HEK293 (cell line): ENCODE measurements around the gene PNPLA2.

Source experiments
- CTCF ChIA-PET: fragments of 350-600 bp; formaldehyde crosslinking; extraction: SDS; loops from one replicate; lab custom pipeline; 2021; ENCODE audit warnings: antibody characterized with exemption; lab: Yijun Ruan, JAX
- POLR2A ChIA-PET: fragments of 300-600 bp; formaldehyde crosslinking; extraction: SDS; loops from one replicate; lab custom pipeline; 2020; ENCODE audit warnings: antibody characterized with exemption, inconsistent platforms; lab: Yijun Ruan, JAX
- H3K27ac ChIP-seq: fragments of 200-500 bp; sonication (Bioruptor generic); 2 replicates; pipeline ENCODE4 v1.5.1; 2014; ENCODE audit warnings: low read depth, low read length, control low read depth, inconsistent platforms; ENCODE audit errors: extremely low read depth
- H3K36me3 ChIP-seq, 2 experiments: fragments of 200-500 bp in 1 of 2; sonication (Bioruptor generic) in 1 of 2; 1 replicate in 1 of 2; 2 replicates in 1 of 2; pipeline ENCODE4 v1.5.1; 2014 to 2017; ENCODE audit warnings: inconsistent platforms in 2 of 2, low read length in 2 of 2; ENCODE audit not compliant: control insufficient read depth in 2 of 2, insufficient read depth in 1 of 2
- H3K4me1 ChIP-seq: fragments of 200-500 bp; sonication (Bioruptor generic); 2 replicates; pipeline ENCODE4 v1.5.1; 2014; ENCODE audit warnings: mild to moderate bottlenecking, low read length, inconsistent platforms; ENCODE audit not compliant: control insufficient read depth, insufficient read depth
- H3K4me3 ChIP-seq: 2 replicates; pipeline ENCODE4 v1.5.1; 2011; ENCODE audit warnings: low read depth, mild to moderate bottlenecking, control low read depth, low read length, moderate library complexity
- H3K9me3 ChIP-seq: fragments of 200-500 bp; sonication (Bioruptor generic); 2 replicates; pipeline ENCODE4 v1.5.1; 2014; ENCODE audit warnings: low read depth, low read length, inconsistent platforms; ENCODE audit not compliant: control insufficient read depth, insufficient read depth
- EGR2 ChIP-seq: fragments of 450-650 bp; formaldehyde crosslinking; IDR thresholded peaks from 2 replicates; pipeline ENCODE4 v1.5.1; 2016; ENCODE audit warnings: low read depth, missing biosample characterization, missing genetic modification characterization
- GLI2 ChIP-seq: fragments of 450-650 bp; formaldehyde crosslinking; IDR thresholded peaks from 2 replicates; pipeline ENCODE4; 2017; ENCODE audit warnings: missing biosample characterization, missing genetic modification characterization, low read depth, borderline replicate concordance
- GLIS1 ChIP-seq: fragments of 450-650 bp; formaldehyde crosslinking; IDR thresholded peaks from 2 replicates; pipeline ENCODE4 v1.5.1; 2016; ENCODE audit warnings: missing biosample characterization, missing genetic modification characterization
- GLIS2 ChIP-seq: fragments of 450-650 bp; formaldehyde crosslinking; IDR thresholded peaks from 2 replicates; pipeline ENCODE4 v1.5.1; 2016; ENCODE audit warnings: missing biosample characterization, missing genetic modification characterization
- KLF1 ChIP-seq: fragments of 450-650 bp; formaldehyde crosslinking; IDR thresholded peaks from 2 replicates; pipeline ENCODE4 v1.5.1; 2016; ENCODE audit warnings: missing biosample characterization, missing genetic modification characterization
- KLF7 ChIP-seq: fragments of 450-650 bp; formaldehyde crosslinking; IDR thresholded peaks from 2 replicates; pipeline ENCODE4 v1.5.1; 2016; ENCODE audit warnings: missing biosample characterization, missing genetic modification characterization, borderline replicate concordance
- KLF8 ChIP-seq: fragments of 450-650 bp; formaldehyde crosslinking; IDR thresholded peaks from 2 replicates; pipeline ENCODE4 v1.5.1; 2016; ENCODE audit warnings: missing biosample characterization, missing genetic modification characterization
- SCRT2 ChIP-seq: fragments of 450-650 bp; formaldehyde crosslinking; IDR thresholded peaks from 2 replicates; pipeline ENCODE4 v1.5.1; 2016; ENCODE audit warnings: missing biosample characterization, missing genetic modification characterization
- ZBTB6 ChIP-seq: fragments of 450-650 bp; formaldehyde crosslinking; IDR thresholded peaks from 2 replicates; pipeline ENCODE4 v1.5.1; 2017; ENCODE audit warnings: missing biosample characterization, missing genetic modification characterization
- ZFHX2 ChIP-seq: fragments of 450-650 bp; formaldehyde crosslinking; conservative IDR thresholded peaks from 2 replicates; pipeline ENCODE4 v1.5.1; 2016; ENCODE audit warnings: missing biosample characterization, missing genetic modification characterization
- ZFP3 ChIP-seq: fragments of 450-650 bp; formaldehyde crosslinking; IDR thresholded peaks from 2 replicates; pipeline ENCODE4 v1.5.1; 2016; ENCODE audit warnings: low read depth, missing biosample characterization, missing genetic modification characterization
- ZIC2 ChIP-seq: fragments of 450-650 bp; formaldehyde crosslinking; IDR thresholded peaks from 2 replicates; pipeline ENCODE4 v1.5.1; 2016; ENCODE audit warnings: missing biosample characterization, missing genetic modification characterization
- ZNF10 ChIP-seq: fragments of 450-650 bp; formaldehyde crosslinking; IDR thresholded peaks from 2 replicates; pipeline ENCODE4 v1.5.1; 2017; ENCODE audit warnings: missing biosample characterization, missing genetic modification characterization
- ZNF292 ChIP-seq: fragments of 450-650 bp; formaldehyde crosslinking; IDR thresholded peaks from 2 replicates; pipeline ENCODE4 v1.5.1; 2016; ENCODE audit warnings: low read depth, missing biosample characterization, missing genetic modification characterization, borderline replicate concordance
- ZNF558 ChIP-seq: fragments of 450-650 bp; formaldehyde crosslinking; IDR thresholded peaks from 2 replicates; pipeline ENCODE4 v1.5.1; 2016; ENCODE audit warnings: missing biosample characterization, missing genetic modification characterization
- ZNF670 ChIP-seq: fragments of 450-650 bp; formaldehyde crosslinking; IDR thresholded peaks from 2 replicates; pipeline ENCODE4 v1.5.1; 2016; ENCODE audit warnings: missing biosample characterization, missing genetic modification characterization, low read depth
- ZNF677 ChIP-seq: fragments of 450-650 bp; IDR thresholded peaks from 2 replicates; pipeline ENCODE4 v1.5.0; 2018; ENCODE audit warnings: missing biosample characterization, mild to moderate bottlenecking, missing genetic modification characterization, moderate library complexity
- ZNF76 ChIP-seq: fragments of 450-650 bp; formaldehyde crosslinking; IDR thresholded peaks from 2 replicates; pipeline ENCODE4; 2016; ENCODE audit warnings: low read depth, missing biosample characterization, missing genetic modification characterization, borderline replicate concordance
- TF ChIP-seq, protein P1 (sequence below): fragments of 450-650 bp; formaldehyde crosslinking; IDR thresholded peaks from 2 replicates; pipeline ENCODE4 v1.5.1; 2016; ENCODE audit warnings: missing biosample characterization, missing genetic modification characterization

Gene PNPLA2

DNA sequence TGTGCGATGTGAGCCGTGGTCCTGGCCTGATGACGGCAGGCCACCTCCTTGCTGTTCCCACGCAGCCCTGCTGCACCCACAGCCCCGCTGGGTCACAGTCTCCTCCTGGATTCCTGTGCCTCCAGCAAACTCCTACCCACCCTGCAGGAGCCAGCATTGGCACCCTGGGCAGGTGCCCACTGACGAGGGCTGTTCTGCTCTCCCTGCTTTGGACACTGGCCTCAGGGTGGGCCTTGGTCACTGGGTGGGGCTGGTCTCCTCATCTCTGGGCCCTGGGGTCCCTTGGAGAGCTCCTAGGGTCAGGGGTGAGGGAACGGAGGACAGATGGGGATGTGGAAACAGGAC lies 36.6 kb downstream of the PNPLA2 start:
- Histone ChIP-seq H3K4me1 (no peaks in the 10 kb centered on the region), H3K27ac (no peak overlapping the region), H3K9me3 (no peaks in the 10 kb centered on the region), H3K36me3 (no peaks in the 10 kb centered on the region), H3K4me3 (no peak overlapping the region)
- TF ChIP-seq ZFP3 (tag by site-specific recombination) = peak; percentile 64; the same call in 1 of the 2 replicates
- TF ChIP-seq ZIC2 = 0 out of 2 replicates have a peak, but pooled peaks have one; percentile 16
- TF ChIP-seq GLIS2 (tag by site-specific recombination) = 0 out of 2 replicates have a peak, but pooled peaks have one; percentile 2
- no peak for TF ChIP-seq ZNF292
- no peak for TF ChIP-seq ZNF76
- ChIA-PET CTCF (interaction anchor here (0.7 kb wide), 1 partner anchor 9 kb away, joined by 3 read pairs; no protein-coding TSS in a partner anchor), POLR2A (interaction anchor here (1.0 kb wide), 1 partner anchor 14 kb away, joined by 3 read pairs; no protein-coding TSS in a partner anchor)

GRCh38 chr11:855796-856195 lies 37.1 kb downstream of the PNPLA2 start:
- H3K4me1 ChIP-seq = no peaks in the 10 kb centered on the region
- ChIA-PET CTCF (interaction anchor here (0.7 to 1.1 kb wide), 2 partner anchors 9 to 42 kb away, joined by 3 read pairs; no protein-coding TSS in a partner anchor), POLR2A (interaction anchor here (1.1 to 1.3 kb wide), 2 partner anchors 25 to 36 kb away, joined by 3 to 7 read pairs; no protein-coding TSS in a partner anchor)
- H3K36me3 ChIP-seq = no peaks in the 10 kb centered on the region
- H3K27ac ChIP-seq = no peak overlapping the region
- TF ChIP-seq ZFHX2 (tag by site-specific recombination) = no peak
- no peak for TF ChIP-seq SCRT2 (tag by site-specific recombination)
- 0 out of 2 replicates have a peak, but pooled peaks have one; percentile 43 for TF ChIP-seq ZNF10
- TF ChIP-seq, all 188 proteins: peak for 1
- no peak overlapping the region for H3K4me3 ChIP-seq
- no peaks in the 10 kb centered on the region for H3K9me3 ChIP-seq

- ChIA-PET CTCF (interaction anchor here (1.1 to 2.5 kb wide), 3 partner anchors 8 to 194 kb away, joined by 3 to 10 read pairs (median 6); no protein-coding TSS in a partner anchor), POLR2A (interaction anchor here (0.6 to 1.3 kb wide), 4 partner anchors 9 to 37 kb away, joined by 3 to 7 read pairs (median 4); partner anchors contain the start of gene TSPAN4)
- TF ChIP-seq ZNF670 (no peak), GLIS2 (tag by site-specific recombination) (peak; percentile 27; the same call in 1 of the 2 replicates), GLIS1 (tag by site-specific recombination) (peak; percentile 48; the same call in 1 of the 2 replicates), KLF1 (tag by site-specific recombination) (peak; percentile 73)
- H3K4me3 ChIP-seq = no peak overlapping the region
- no peaks in the 10 kb centered on the region for H3K36me3 ChIP-seq
- no peaks in the 10 kb centered on the region for H3K9me3 ChIP-seq
- H3K27ac ChIP-seq = no peak overlapping the region
- no peaks in the 10 kb centered on the region for H3K4me1 ChIP-seq
Observed at GRCh38 chr11:856397-856796, 37.7 kb downstream of the PNPLA2 start.

DNA sequence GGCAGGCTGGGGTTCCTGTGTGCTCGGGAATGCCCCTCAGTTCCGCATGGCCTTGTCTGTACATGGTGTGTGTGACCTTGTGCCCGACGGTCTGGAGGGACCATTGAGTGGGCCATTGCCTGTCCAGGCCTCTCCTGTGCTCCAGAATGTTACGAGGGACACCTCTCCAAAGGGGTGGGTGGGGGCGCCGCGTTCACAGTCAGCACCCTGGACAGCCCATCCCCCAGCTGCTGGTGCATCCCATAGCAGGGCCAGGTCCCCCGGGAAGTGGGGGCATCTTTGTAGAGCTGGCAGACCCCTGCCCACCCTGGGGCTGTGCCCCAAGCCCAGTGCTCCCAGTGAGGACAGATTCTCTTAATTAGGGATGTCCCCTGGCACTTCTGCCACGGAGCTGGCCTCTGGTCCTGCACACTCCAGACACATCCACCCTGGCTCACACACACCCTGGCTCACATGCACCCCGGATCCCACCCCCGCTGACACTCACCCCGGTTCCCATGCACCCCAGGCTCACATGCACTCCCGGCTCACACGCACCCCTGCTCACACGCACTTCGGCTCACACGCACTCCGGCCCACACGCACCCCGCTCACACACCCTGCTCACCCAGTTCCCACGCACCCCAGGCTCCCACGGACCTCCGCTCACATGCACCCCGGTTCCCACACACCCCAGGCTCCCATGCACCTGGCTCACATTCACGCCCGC lies 39.5 kb downstream of the PNPLA2 start:
- H3K27ac ChIP-seq = no peak overlapping the region
- no peak overlapping the region for H3K4me3 ChIP-seq
- H3K36me3 ChIP-seq = no peaks in the 10 kb centered on the region
- CTCF ChIA-PET = interaction anchor here (0.5 to 2.5 kb wide), 4 partner anchors 10 to 193 kb away, joined by 3 to 10 read pairs (median 6); no protein-coding TSS in a partner anchor
- H3K4me1 ChIP-seq = no peaks in the 10 kb centered on the region
- POLR2A ChIA-PET = no interaction called here
- no peaks in the 10 kb centered on the region for H3K9me3 ChIP-seq
- TF ChIP-seq ZFHX2 (tag by site-specific recombination) = peak; percentile 57
- TF ChIP-seq KLF8 = no peak
- peak; percentile 20; the same call in 1 of the 2 replicates for TF ChIP-seq EGR2 (tag by site-specific recombination)
- TF ChIP-seq GLI2 (tag by site-specific recombination) = no peak
- no peak for TF ChIP-seq KLF7 (tag by site-specific recombination)
- peak; percentile 45; the same call in 1 of the 2 replicates for TF ChIP-seq ZBTB6 (tag by site-specific recombination)
- TF ChIP-seq ZNF677 (tag by site-specific recombination) = no peak
- TF ChIP-seq, protein P1, sequence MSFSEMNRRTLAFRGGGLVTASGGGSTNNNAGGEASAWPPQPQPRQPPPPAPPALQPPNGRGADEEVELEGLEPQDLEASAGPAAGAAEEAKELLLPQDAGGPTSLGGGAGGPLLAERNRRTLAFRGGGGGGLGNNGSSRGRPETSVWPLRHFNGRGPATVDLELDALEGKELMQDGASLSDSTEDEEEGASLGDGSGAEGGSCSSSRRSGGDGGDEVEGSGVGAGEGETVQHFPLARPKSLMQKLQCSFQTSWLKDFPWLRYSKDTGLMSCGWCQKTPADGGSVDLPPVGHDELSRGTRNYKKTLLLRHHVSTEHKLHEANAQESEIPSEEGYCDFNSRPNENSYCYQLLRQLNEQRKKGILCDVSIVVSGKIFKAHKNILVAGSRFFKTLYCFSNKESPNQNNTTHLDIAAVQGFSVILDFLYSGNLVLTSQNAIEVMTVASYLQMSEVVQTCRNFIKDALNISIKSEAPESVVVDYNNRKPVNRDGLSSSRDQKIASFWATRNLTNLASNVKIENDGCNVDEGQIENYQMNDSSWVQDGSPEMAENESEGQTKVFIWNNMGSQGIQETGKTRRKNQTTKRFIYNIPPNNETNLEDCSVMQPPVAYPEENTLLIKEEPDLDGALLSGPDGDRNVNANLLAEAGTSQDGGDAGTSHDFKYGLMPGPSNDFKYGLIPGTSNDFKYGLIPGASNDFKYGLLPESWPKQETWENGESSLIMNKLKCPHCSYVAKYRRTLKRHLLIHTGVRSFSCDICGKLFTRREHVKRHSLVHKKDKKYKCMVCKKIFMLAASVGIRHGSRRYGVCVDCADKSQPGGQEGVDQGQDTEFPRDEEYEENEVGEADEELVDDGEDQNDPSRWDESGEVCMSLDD (tag by site-specific recombination) = peak; percentile 96
- TF ChIP-seq ZNF558 (tag by site-specific recombination) = no peak
